SK-N-DZ (cell line): Measurements from ENCODE around the gene ARID1B.

Experiments used
- DNase-seq: peaks from one replicate; pipeline ENCODE4 v3.0.0-alpha.2; 2015; ENCODE audit warnings: low spot score

The ARID1B gene

GRCh38 chr6:157095569-157095968 is 318.4 kb downstream of the ARID1B start:
- no peak for DNase-seq

GRCh38 chr6:157096105-157096504 is 318.9 kb downstream of the ARID1B start:
- DNase-seq: no peak

GRCh38 chr6:157096522-157096921 is 319.3 kb downstream of the ARID1B start:
- DNase-seq: no peak

- DNase-seq: no peak
Measured at GRCh38 chr6:157097255-157097955, 320.2 kb downstream of the ARID1B start.

GRCh38 chr6:157098999-157099398 is 321.8 kb downstream of the ARID1B start:
- DNase-seq: no peak

- DNase-seq: no peak
Measured at GRCh38 chr6:157099912-157100593, 322.9 kb downstream of the ARID1B start.

GRCh38 chr6:157101166-157101565 is 324.0 kb downstream of the ARID1B start:
- DNase-seq: no peak

GRCh38 chr6:157104803-157105202 is 327.6 kb downstream of the ARID1B start:
- DNase-seq: no peak

- DNase-seq: no peak
Measured at GRCh38 chr6:157106487-157106886, 329.3 kb downstream of the ARID1B start.

GRCh38 chr6:157107571-157107914 is 330.4 kb downstream of the ARID1B start:
- no peak for DNase-seq

- DNase-seq: no peak
Measured at GRCh38 chr6:157107915-157108651, 330.9 kb downstream of the ARID1B start.

GRCh38 chr6:157108923-157109322 is 331.7 kb downstream of the ARID1B start:
- no peak for DNase-seq

- DNase-seq: no peak
Measured at GRCh38 chr6:157110607-157111006, 333.4 kb downstream of the ARID1B start.

GRCh38 chr6:157113389-157113788 is 336.2 kb downstream of the ARID1B start:
- no peak for DNase-seq

- DNase-seq: no peak
Measured at GRCh38 chr6:157116426-157116825, 339.2 kb downstream of the ARID1B start.

GRCh38 chr6:157117431-157118095 is 340.4 kb downstream of the ARID1B start:
- no peak for DNase-seq

- no peak for DNase-seq
Measured at GRCh38 chr6:157119502-157120027, 342.4 kb downstream of the ARID1B start.

GRCh38 chr6:157120534-157121232 is 343.5 kb downstream of the ARID1B start:
- no peak for DNase-seq

- no peak for DNase-seq
Measured at GRCh38 chr6:157121897-157122296, 344.7 kb downstream of the ARID1B start.

- no peak for DNase-seq
Measured at GRCh38 chr6:157123234-157123633, 346.1 kb downstream of the ARID1B start.
